ENCODE measurements around the gene GNLY. TPM values are rescaled to one million over a fixed set of nuclear protein-coding genes. Genes with fewer than 3 reads are reported as not detected.

Gene GNLY
- total RNA-seq, 1 donor from 2014 or later = 21.5 TPM

GRCh38 chr2:85734942-85735608 is 40.9 kb downstream of the GNLY start:
- ATAC-seq (no peak), DNase-seq (no peak)
- intact Hi-C loops (cut with DNase I) = no loop called here
- no peaks in the 10 kb centered on the region for H3K27me3 ChIP-seq (ENCODE audit: low read depth)
- H3K4me1 ChIP-seq = peaks cover 26% of the 10 kb centered on the region
- H3K4me3 ChIP-seq = no peak overlapping the region
- no peak overlapping the region for H3K27ac ChIP-seq
- no peaks in the 10 kb centered on the region for H3K36me3 ChIP-seq
- TF ChIP-seq, protein P1, sequence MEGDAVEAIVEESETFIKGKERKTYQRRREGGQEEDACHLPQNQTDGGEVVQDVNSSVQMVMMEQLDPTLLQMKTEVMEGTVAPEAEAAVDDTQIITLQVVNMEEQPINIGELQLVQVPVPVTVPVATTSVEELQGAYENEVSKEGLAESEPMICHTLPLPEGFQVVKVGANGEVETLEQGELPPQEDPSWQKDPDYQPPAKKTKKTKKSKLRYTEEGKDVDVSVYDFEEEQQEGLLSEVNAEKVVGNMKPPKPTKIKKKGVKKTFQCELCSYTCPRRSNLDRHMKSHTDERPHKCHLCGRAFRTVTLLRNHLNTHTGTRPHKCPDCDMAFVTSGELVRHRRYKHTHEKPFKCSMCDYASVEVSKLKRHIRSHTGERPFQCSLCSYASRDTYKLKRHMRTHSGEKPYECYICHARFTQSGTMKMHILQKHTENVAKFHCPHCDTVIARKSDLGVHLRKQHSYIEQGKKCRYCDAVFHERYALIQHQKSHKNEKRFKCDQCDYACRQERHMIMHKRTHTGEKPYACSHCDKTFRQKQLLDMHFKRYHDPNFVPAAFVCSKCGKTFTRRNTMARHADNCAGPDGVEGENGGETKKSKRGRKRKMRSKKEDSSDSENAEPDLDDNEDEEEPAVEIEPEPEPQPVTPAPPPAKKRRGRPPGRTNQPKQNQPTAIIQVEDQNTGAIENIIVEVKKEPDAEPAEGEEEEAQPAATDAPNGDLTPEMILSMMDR (IDR thresholded peaks at IDR 0.05) = no peak
- H3K9me3 ChIP-seq = no peaks in the 10 kb centered on the region

- Histone ChIP-seq H3K27ac (no peak overlapping the region), H3K9me3 (no peaks in the 10 kb centered on the region), H3K36me3 (no peaks in the 10 kb centered on the region), H3K4me3 (no peak overlapping the region), H3K4me1 (peaks cover 32% of the 10 kb centered on the region), H3K27me3 (ENCODE audit: low read depth) (no peaks in the 10 kb centered on the region)
- no peak for DNase-seq
- no peak for ATAC-seq
- TF ChIP-seq, protein P1 (IDR thresholded peaks at IDR 0.05) = no peak
- intact Hi-C loops (cut with DNase I) = no loop called here
These were observed 41.5 kb downstream of the GNLY start for GRCh38 chr2:85735691-85736090.

- Histone ChIP-seq H3K27me3 (ENCODE audit: low read depth) (no peaks in the 10 kb centered on the region), H3K9me3 (no peaks in the 10 kb centered on the region), H3K4me3 (no peak overlapping the region), H3K36me3 (no peaks in the 10 kb centered on the region), H3K4me1 (peaks cover 42% of the 10 kb centered on the region), H3K27ac (peak overlapping the region; percentile 68)
- ATAC-seq (no peak), DNase-seq (no peak)
- intact Hi-C loops (cut with DNase I) = no loop called here
- TF ChIP-seq, protein P1 (IDR thresholded peaks at IDR 0.05) = no peak
These were observed 42.5 kb downstream of the GNLY start for GRCh38 chr2:85736456-85737355.

DNA sequence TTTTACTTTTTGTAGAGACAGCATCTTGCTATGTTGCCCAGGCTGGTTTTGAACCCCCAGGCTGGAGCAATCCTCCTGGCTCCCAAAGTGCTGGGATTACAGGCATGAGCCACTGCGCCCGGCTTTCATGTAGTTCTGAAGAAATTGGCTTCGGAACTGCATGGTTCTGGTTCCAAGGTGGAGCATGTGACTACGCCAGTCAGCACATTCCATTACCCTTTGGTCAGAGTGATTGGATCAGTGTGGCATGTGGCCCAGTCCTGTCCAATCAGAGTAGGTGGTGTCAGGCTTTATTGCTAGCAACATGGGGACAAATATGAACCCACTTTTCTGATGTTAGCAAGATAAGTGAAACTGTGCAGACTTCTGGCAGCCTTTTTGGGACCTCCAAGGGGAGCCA is 43.3 kb downstream of the GNLY start:
- ATAC-seq = peak; percentile 47 to 60
- H3K9me3 ChIP-seq = no peaks in the 10 kb centered on the region
- no peak for DNase-seq
- no peaks in the 10 kb centered on the region for H3K36me3 ChIP-seq
- H3K27ac ChIP-seq = peak overlapping the region; percentile 68
- H3K4me3 ChIP-seq = no peak overlapping the region
- no peaks in the 10 kb centered on the region for H3K27me3 ChIP-seq (ENCODE audit: low read depth)
- TF ChIP-seq, protein P1 (IDR thresholded peaks at IDR 0.05) = no peak
- intact Hi-C loops (cut with DNase I) = no loop called here
- H3K4me1 ChIP-seq = peaks cover 49% of the 10 kb centered on the region

- Histone ChIP-seq H3K9me3 (no peaks in the 10 kb centered on the region), H3K4me3 (no peak overlapping the region), H3K27me3 (ENCODE audit: low read depth) (no peaks in the 10 kb centered on the region), H3K27ac (peak overlapping the region; percentile 68), H3K36me3 (no peaks in the 10 kb centered on the region), H3K4me1 (peaks cover 52% of the 10 kb centered on the region)
- intact Hi-C loops (cut with DNase I) = no loop called here
- ATAC-seq (no peak), DNase-seq (no peak)
- TF ChIP-seq, protein P1 (IDR thresholded peaks at IDR 0.05) = no peak
These were observed 43.8 kb downstream of the GNLY start for GRCh38 chr2:85737961-85738360.

Measured in lower lobe of right lung (tissue), 2 donors.